Adipocyte (in vitro differentiated cells): ENCODE results near the gene NRBF2.
"Not testable (repeated sequence)": the region's sequence is repeated elsewhere in the genome, so short reads cannot be mapped to it uniquely, and the experiment has no call there.

Source experiments
- DNase-seq: peaks from one replicate; pipeline ENCODE4 v3.0.0-alpha.2; 2015; ENCODE audit warnings: low read depth
- H3K27me3 ChIP-seq: replicated peaks from 2 replicates; pipeline ENCODE4 v1.7.0; 2013; ENCODE audit warnings: mild to moderate bottlenecking, low read length, moderate library complexity; ENCODE audit not compliant: control insufficient read depth, insufficient read depth
- H3K36me3 ChIP-seq: 2 replicates; pipeline ENCODE4 v1.7.0; 2013; ENCODE audit warnings: low read length, mild to moderate bottlenecking, moderate library complexity; ENCODE audit not compliant: control insufficient read depth, insufficient read depth, severe bottlenecking
- H3K4me1 ChIP-seq: 2 replicates; pipeline ENCODE4 v1.7.0; 2013; ENCODE audit warnings: mild to moderate bottlenecking, low read length, moderate library complexity; ENCODE audit not compliant: control insufficient read depth, insufficient read depth
- H3K4me3 ChIP-seq: 2 replicates; pipeline ENCODE4 v1.7.0; 2013; ENCODE audit warnings: mild to moderate bottlenecking, low read length, moderate library complexity
- H3K9ac ChIP-seq: 2 replicates; pipeline ENCODE4 v1.7.0; 2013; ENCODE audit warnings: mild to moderate bottlenecking, low read length, moderate library complexity
- H3K9me3 ChIP-seq: 2 replicates; pipeline ENCODE4 v1.7.0; 2013; ENCODE audit warnings: mild to moderate bottlenecking, low read length, moderate library complexity; ENCODE audit not compliant: control insufficient read depth

The NRBF2 gene

DNA sequence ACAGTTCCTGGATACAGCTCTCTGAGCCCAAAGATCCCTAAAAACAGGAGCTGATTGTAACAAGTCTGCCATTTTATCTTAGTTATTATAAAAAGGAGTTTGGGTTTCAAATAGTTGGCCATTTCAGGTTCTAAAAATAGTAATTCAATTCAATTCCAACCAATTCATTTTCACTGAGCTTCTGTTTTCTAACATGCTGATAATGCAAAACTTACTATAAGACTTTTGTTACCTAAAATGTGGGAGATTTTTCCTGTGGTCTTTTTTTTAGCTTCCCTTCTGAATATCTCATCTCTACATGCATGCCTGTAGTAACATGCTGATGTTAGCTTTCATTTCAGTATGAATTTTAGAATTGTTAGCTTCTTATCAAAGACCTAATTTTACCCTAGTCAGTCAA, 13.4 kb downstream of the NRBF2 start:
- H3K36me3 ChIP-seq = peaks cover 32% of the 10 kb centered on the region
- peaks cover 27% of the 10 kb centered on the region for H3K4me1 ChIP-seq
- no peaks in the 10 kb centered on the region for H3K9me3 ChIP-seq
- DNase-seq = no peak
- no peak overlapping the region for H3K9ac ChIP-seq
- no peak overlapping the region for H3K4me3 ChIP-seq
- no peaks in the 10 kb centered on the region for H3K27me3 ChIP-seq

DNA sequence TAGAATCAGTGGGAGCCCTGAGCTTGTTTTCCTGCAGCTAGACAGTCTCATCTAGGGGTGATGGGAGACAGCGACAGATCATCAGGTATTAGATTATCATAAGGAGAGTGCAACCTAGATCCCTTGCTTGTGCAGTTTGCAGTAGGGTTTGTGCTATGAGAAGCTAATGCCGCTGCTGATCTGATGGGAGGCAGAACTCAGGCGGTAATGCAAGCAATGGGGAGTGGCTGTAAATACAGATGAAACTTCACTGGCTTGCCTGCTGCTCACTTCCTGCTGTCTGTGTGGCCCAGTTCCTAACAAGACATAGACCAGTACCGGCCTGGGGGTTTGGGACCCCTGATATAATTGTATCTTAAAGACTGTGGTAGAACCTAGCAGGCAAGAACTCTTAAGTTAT, 17.6 kb downstream of the NRBF2 start:
- Histone ChIP-seq H3K9me3 (no peaks in the 10 kb centered on the region), H3K4me3 (no peak overlapping the region), H3K4me1 (peaks cover 14% of the 10 kb centered on the region), H3K9ac (no peak overlapping the region), H3K27me3 (no peaks in the 10 kb centered on the region), H3K36me3 (peaks cover 71% of the 10 kb centered on the region)
- DNase-seq = no peak

DNA sequence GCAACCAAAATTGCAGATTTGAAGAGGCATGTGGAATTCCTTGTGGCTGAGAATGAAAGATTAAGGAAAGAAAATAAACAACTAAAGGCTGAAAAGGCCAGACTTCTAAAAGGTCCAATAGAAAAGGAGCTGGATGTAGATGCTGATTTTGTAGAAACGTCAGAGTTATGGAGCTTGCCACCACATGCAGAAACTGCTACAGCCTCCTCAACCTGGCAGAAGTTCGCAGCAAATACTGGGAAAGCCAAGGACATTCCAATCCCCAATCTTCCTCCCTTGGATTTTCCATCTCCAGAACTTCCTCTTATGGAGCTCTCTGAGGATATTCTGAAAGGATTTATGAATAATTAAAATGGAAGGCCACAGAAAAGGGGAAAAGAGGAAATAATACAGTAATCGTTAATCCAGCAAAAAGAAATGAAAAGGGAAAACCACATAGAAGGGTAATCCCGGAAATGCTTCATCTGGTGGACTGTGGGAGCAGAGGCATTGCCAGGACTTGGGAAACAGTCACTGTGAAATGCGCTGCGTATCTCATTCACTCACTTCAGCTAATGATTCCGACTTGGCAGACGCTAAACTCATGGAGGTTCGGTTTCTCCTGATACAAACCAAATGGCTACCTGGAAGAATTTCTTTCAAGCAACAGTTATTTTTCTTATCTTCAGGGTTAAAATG, 20.9 kb downstream of the NRBF2 start:
- Histone ChIP-seq H3K4me1 (peaks cover 18% of the 10 kb centered on the region), H3K36me3 (peaks cover 58% of the 10 kb centered on the region)
- H3K27me3 ChIP-seq, DNase-seq, H3K9ac ChIP-seq, H3K4me3 ChIP-seq, H3K9me3 ChIP-seq: not testable (repeated sequence)

DNA sequence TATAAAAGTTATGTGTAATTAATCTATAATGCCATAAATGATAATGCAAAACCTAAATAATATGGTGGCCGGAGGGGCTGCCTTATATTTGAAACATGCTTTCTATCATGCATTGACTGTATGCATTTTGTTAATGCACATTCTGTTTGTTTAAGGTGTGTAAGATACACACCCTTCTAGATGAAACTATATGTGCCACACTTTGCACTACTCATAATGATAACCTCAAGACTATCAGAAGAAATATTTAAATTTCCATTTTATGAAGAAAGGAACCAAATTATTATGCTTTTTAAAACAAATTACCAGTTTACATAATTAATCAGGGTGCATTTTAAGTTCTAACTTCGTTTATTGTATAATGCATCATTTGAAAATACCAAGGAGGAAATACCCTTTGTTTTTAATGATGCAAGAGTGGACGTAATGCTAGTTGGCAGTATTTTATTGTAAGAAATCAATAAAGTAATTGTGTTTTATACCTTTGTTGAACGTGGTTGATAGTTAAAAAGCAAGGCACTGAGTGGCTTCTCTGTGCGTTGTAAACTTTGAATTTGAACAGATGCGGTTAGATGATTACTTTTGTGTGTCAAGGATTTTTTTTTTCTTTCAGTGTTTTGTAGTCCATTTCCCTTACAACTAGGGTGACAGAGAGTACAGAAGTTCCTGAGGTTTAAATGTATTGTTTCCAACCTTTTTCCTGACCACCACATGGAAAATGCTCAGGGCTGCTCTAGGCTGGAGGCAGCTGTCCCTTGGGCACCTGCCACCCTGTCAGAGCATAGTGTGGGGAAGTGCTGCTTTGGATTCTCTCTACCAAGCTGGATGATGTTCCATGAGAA, 21.6 kb downstream of the NRBF2 start:
- peaks cover 18% of the 10 kb centered on the region for H3K4me1 ChIP-seq
- no peak overlapping the region for H3K9ac ChIP-seq
- H3K36me3 ChIP-seq = peaks cover 54% of the 10 kb centered on the region
- DNase-seq = no peak
- no peaks in the 10 kb centered on the region for H3K9me3 ChIP-seq
- H3K27me3 ChIP-seq = no peaks in the 10 kb centered on the region
- no peak overlapping the region for H3K4me3 ChIP-seq

DNA sequence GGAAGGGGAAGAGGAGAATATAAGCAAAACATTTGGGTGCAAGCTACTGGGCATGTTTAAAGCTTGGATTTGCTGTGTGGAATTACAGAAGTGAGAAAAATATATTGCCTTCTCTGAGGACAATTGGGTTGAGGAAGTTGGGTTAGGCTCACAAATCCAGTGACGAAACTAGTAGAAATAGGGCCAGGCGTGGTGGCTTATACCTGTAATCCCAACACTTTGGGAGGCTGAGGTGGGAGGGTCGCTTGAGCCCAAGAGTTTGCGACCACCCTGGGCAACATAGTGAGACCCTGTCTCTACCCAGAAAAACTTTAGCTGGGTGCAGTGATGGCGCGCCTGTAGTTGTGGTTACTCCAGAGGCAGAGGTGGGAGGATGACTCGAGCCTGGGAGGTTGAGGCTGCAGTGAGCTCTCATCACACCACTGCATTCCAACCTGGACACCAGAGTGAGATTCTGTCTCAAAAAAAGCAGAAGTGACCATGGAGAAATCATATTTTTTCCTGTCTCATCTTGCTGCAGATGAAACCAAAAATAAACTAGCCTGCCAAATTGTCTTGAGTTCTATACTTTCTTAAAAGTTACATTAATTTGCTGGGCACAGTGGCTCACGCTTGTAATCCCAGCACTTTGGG, 22.4 kb downstream of the NRBF2 start:
- Histone ChIP-seq H3K27me3 (no peaks in the 10 kb centered on the region), H3K9me3 (no peaks in the 10 kb centered on the region), H3K9ac (no peak overlapping the region), H3K4me3 (no peak overlapping the region), H3K4me1 (peaks cover 18% of the 10 kb centered on the region), H3K36me3 (peaks cover 50% of the 10 kb centered on the region)
- DNase-seq = no peak

DNA sequence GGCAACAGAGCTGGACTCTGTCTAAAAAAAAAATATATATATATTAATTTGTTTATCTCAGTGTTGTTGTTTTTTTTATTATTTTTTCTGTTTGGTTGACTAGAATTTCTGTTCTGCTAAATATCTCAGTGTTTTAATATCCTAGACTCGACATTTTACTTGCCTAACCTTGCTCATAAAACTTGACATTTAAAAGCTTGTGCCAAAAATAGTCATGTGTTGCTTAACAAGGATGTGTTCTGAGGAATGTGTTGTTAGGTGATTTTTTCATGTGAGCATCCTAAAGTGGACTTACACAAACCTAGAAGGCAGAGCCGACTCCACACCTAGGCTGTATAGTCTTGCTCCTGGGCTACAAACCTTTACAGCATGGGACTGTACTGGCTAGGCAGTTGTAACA, 23.1 kb downstream of the NRBF2 start:
- Histone ChIP-seq H3K4me3 (no peak overlapping the region), H3K4me1 (peaks cover 18% of the 10 kb centered on the region)

DNA sequence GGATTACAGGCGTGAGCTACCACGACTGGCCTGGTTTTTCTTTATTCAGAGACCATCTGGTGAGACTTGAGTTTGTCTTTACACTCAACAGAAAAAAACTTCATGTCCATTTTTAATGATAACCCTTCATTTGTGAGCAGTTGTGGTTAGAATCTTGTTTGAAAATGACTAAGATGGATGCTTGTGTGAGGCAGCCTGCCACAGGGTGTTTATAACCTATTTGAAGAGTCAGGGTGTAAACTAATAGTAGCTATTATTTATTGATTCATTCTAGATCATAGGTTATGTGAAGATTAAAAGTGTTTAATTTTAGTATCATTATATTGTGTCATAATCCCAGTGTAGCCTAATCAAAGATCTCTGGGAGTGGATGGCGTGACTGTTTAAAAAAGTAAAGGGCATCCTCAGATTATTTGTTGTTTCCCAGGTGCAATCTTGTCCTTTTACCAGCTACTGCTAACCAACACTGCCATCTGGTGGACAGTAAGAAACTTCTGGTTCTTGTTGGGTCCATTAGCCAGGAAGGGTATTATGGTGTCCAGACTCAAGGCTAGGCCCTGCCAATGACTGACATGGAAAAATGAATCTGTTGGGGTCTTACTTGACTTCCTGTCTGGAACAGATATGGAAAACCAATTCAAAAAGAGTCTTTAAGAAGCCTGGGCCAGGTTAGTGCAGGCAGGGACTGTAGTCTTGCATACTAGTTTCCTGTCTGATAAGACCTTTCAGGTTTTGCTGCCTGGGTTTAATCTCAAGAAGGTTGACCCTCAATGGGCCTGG, 24.9 kb downstream of the NRBF2 start:
- peaks cover 18% of the 10 kb centered on the region for H3K4me1 ChIP-seq
- no peaks in the 10 kb centered on the region for H3K9me3 ChIP-seq
- H3K27me3 ChIP-seq = no peaks in the 10 kb centered on the region
- DNase-seq = peak; percentile 89
- peaks cover 26% of the 10 kb centered on the region for H3K36me3 ChIP-seq
- no peak overlapping the region for H3K9ac ChIP-seq
- no peak overlapping the region for H3K4me3 ChIP-seq

More for the DNA sequence above, 23.1 kb downstream of the NRBF2 start:
- peaks cover 43% of the 10 kb centered on the region for H3K36me3 ChIP-seq
- no peak overlapping the region for H3K9ac ChIP-seq
- no peak for DNase-seq
- no peaks in the 10 kb centered on the region for H3K27me3 ChIP-seq
- H3K9me3 ChIP-seq = no peaks in the 10 kb centered on the region

DNA sequence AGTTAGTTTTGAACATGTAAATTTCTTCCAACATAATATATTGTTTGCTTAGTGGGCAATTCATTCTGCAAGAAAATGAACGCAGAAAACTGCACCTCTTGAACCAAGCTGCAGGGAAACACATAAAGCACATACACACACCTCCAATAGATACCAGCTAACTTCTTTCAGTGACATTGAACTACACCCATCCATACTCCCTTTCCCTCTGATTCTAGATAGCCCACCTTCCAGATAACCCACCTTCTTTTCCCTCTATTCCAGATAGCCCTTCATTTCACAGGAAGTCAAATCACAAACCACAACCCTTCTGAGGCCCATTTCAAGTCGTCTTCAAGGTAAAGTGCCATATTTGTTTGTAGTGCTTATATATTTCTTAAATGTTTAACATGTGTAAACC, 28.5 kb downstream of the NRBF2 start:
- H3K4me1 ChIP-seq = peaks cover 14% of the 10 kb centered on the region
- no peaks in the 10 kb centered on the region for H3K9me3 ChIP-seq
- DNase-seq = no peak
- peaks cover 13% of the 10 kb centered on the region for H3K36me3 ChIP-seq
- no peaks in the 10 kb centered on the region for H3K27me3 ChIP-seq
- no peak overlapping the region for H3K9ac ChIP-seq
- H3K4me3 ChIP-seq = no peak overlapping the region

DNA sequence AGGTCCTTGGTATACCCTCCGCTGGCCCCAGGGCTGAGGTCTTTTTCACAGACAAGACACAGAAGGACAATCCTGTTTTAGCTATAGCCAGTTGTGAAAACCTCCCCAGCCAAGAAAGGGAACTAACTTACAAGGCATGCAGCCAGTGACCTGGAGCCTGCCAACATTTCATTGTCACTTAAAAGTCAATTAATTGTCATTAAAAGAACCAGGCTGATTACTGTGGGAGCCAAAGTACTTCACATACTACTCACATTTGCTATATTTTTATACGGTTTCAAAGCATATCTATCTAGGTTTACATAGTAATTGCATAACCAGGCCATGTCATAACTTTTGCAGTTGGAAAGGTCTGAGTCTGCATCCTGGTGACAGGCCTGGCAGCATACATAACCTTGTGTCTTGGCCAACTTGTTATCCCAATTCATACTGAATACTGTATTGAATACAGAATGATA, 31.1 kb downstream of the NRBF2 start:
- Histone ChIP-seq H3K27me3 (no peaks in the 10 kb centered on the region), H3K36me3 (peaks cover 28% of the 10 kb centered on the region), H3K9ac (no peak overlapping the region), H3K4me3 (no peak overlapping the region), H3K9me3 (no peaks in the 10 kb centered on the region), H3K4me1 (peaks cover 24% of the 10 kb centered on the region)
- no peak for DNase-seq

DNA sequence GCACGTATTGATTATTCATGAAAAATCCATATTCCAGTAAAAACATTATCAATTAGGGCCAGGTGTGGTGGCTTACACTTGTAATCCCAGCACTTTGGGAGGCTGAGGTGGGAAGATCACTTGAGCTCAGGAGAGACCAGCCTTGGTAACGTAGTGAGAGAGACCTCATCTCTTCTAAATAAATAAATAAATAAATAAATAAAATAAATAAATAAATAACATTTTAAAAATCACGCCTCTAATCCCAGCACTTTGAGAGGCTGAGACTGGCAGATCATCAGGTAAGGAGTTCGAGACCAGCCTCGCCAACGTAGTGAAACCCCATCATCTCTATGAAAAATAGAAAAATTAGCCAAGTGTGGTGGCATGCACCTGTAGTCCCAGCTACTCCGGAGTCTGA, 32.1 kb downstream of the NRBF2 start:
- H3K4me1 ChIP-seq = peaks cover 30% of the 10 kb centered on the region
- no peak overlapping the region for H3K4me3 ChIP-seq
- H3K9ac ChIP-seq = no peak overlapping the region
- H3K36me3 ChIP-seq = peaks cover 38% of the 10 kb centered on the region
- H3K27me3 ChIP-seq = no peaks in the 10 kb centered on the region
- no peaks in the 10 kb centered on the region for H3K9me3 ChIP-seq
- no peak for DNase-seq
